Large intestine (tissue), 3 donors: ENCODE results near the gene SLMAP. TPM values are rescaled to one million over a fixed set of nuclear protein-coding genes. Genes with fewer than 3 reads are reported as not detected.

ENCODE experiments used
- DNase-seq, 2 donors: peaks; one replicate each; pipeline versions ENCODE4 v3.0.0 to v3.0.0-alpha.2; 2013
- H3K27ac ChIP-seq: one replicate; pipeline ENCODE4 v1.5.1; 2013; ENCODE audit warnings: low read length
- H3K27me3 ChIP-seq: 2 replicates; pipeline ENCODE4 v1.6.1; 2013; ENCODE audit warnings: low read length; ENCODE audit not compliant: control insufficient read depth, insufficient read depth
- H3K36me3 ChIP-seq: 2 replicates; pipeline ENCODE4 v1.6.1; 2013; ENCODE audit warnings: low read length; ENCODE audit not compliant: control insufficient read depth, insufficient read depth
- H3K4me1 ChIP-seq: one replicate; pipeline ENCODE4 v1.6.1; 2013; ENCODE audit warnings: low read length; ENCODE audit not compliant: control insufficient read depth, insufficient read depth
- H3K4me3 ChIP-seq: one replicate; pipeline ENCODE4 v1.5.1; 2013; ENCODE audit warnings: low read length
- H3K9me3 ChIP-seq: one replicate; pipeline ENCODE4 v1.6.1; 2013; ENCODE audit warnings: mild to moderate bottlenecking, low read depth, low read length, moderate library complexity; ENCODE audit not compliant: control insufficient read depth
- WGBS: methylation state at CpG from one replicate; pipeline ENCODE4 v1.1.5; 2013; ENCODE audit warnings: low lambda C conversion rate; ENCODE audit not compliant: insufficient coverage; 5-methylcytosine and 5-hydroxymethylcytosine counted together
- polyA plus RNA-seq: library from polyadenylated mRNA; unstranded; fragments of 120-200 nt; gene quantifications from one replicate; pipeline ENCODE4 v1.2.1, GENCODE V29; 2013

The SLMAP gene
- polyA plus RNA-seq, 1 donor = 90.5 TPM

- Histone ChIP-seq H3K4me1 (peaks cover 43% of the 10 kb centered on the region), H3K27ac (peak overlapping the region; percentile 60), H3K36me3 (no peaks in the 10 kb centered on the region), H3K9me3 (peaks cover 3% of the 10 kb centered on the region), H3K4me3 (no peak overlapping the region), H3K27me3 (no peaks in the 10 kb centered on the region)
- DNase-seq = peak in 1 of 2 donors; percentile 74
- no CpG with 5 or more reads among the region's 5 CpGs for WGBS
Observed at GRCh38 chr3:57968501-57968900, 212.4 kb downstream of the SLMAP start.

- no CpG with 5 or more reads among the region's 4 CpGs for WGBS
- Histone ChIP-seq H3K4me1 (peaks cover 62% of the 10 kb centered on the region), H3K27ac (peak overlapping the region; percentile 92), H3K36me3 (no peaks in the 10 kb centered on the region), H3K9me3 (peaks cover 3% of the 10 kb centered on the region), H3K27me3 (no peaks in the 10 kb centered on the region), H3K4me3 (no peak overlapping the region)
- peak; percentile 96 to 99 for DNase-seq
Observed at GRCh38 chr3:57971975-57972374, 215.9 kb downstream of the SLMAP start.

GRCh38 chr3:57972531-57973111, 216.5 kb downstream of the SLMAP start:
- WGBS = no CpG with 5 or more reads among the region's 9 CpGs
- Histone ChIP-seq H3K36me3 (no peaks in the 10 kb centered on the region), H3K4me1 (peaks cover 68% of the 10 kb centered on the region), H3K27me3 (no peaks in the 10 kb centered on the region), H3K27ac (peak overlapping the region; percentile 92), H3K4me3 (no peak overlapping the region), H3K9me3 (peaks cover 2% of the 10 kb centered on the region)
- peak; percentile 48 to 78 for DNase-seq

GRCh38 chr3:57973715-57974477, 217.8 kb downstream of the SLMAP start:
- Histone ChIP-seq H3K27me3 (no peaks in the 10 kb centered on the region), H3K4me3 (no peak overlapping the region), H3K9me3 (no peaks in the 10 kb centered on the region), H3K36me3 (no peaks in the 10 kb centered on the region), H3K4me1 (peaks cover 74% of the 10 kb centered on the region), H3K27ac (peak overlapping the region; percentile 92)
- no peak for DNase-seq
- WGBS = no CpG with 5 or more reads among the region's 13 CpGs

GRCh38 chr3:57974796-57975388, 218.8 kb downstream of the SLMAP start:
- Histone ChIP-seq H3K4me3 (no peak overlapping the region), H3K9me3 (no peaks in the 10 kb centered on the region), H3K27me3 (no peaks in the 10 kb centered on the region), H3K27ac (peak overlapping the region; percentile 92), H3K4me1 (peaks cover 71% of the 10 kb centered on the region), H3K36me3 (no peaks in the 10 kb centered on the region)
- DNase-seq = peak; percentile 78 to 81
- WGBS = no CpG with 5 or more reads among the region's 6 CpGs

- Histone ChIP-seq H3K27me3 (no peaks in the 10 kb centered on the region), H3K4me1 (peaks cover 71% of the 10 kb centered on the region), H3K9me3 (no peaks in the 10 kb centered on the region), H3K4me3 (no peak overlapping the region), H3K36me3 (no peaks in the 10 kb centered on the region), H3K27ac (peak overlapping the region; percentile 85)
- 0% methylated on average over 1 of the region's 4 CpGs for WGBS
- peak; percentile 79 to 89 for DNase-seq
Observed at GRCh38 chr3:57977818-57978235, 221.7 kb downstream of the SLMAP start.

GRCh38 chr3:57978316-57978715, 222.2 kb downstream of the SLMAP start:
- Histone ChIP-seq H3K4me1 (peaks cover 71% of the 10 kb centered on the region), H3K36me3 (no peaks in the 10 kb centered on the region), H3K27ac (peak overlapping the region; percentile 85), H3K4me3 (no peak overlapping the region), H3K9me3 (no peaks in the 10 kb centered on the region), H3K27me3 (no peaks in the 10 kb centered on the region)
- WGBS = no CpG with 5 or more reads among the region's 8 CpGs
- DNase-seq = no peak

Other genes with a start within 250 kb of the SLMAP start
- 0.51 TPM for gene DNAH12, start 212.0 kb upstream of the SLMAP start, polyA plus RNA-seq
- 14.2 TPM for gene PDE12, start 200.0 kb upstream of the SLMAP start, polyA plus RNA-seq
- 209 TPM for gene ARF4, start 159.0 kb upstream of the SLMAP start, polyA plus RNA-seq
- gene DENND6A, start 63.2 kb upstream of the SLMAP start, polyA plus RNA-seq = 17.2 TPM